IPS-20b (cell line): Measurements from ENCODE around the gene CXorf58.
"Not testable (repeated sequence)": the region's sequence is repeated elsewhere in the genome, so short reads cannot be mapped to it uniquely, and the experiment has no call there.

Source experiments
- H3K27ac ChIP-seq: one replicate; pipeline ENCODE4 v1.5.1; 2013; ENCODE audit warnings: low read length
- H3K27me3 ChIP-seq: 2 replicates; pipeline ENCODE4 v1.6.1; 2013; ENCODE audit warnings: mild to moderate bottlenecking, low read length, inconsistent platforms; ENCODE audit not compliant: insufficient read depth
- H3K36me3 ChIP-seq: 2 replicates; pipeline ENCODE4 v1.6.1; 2013; ENCODE audit warnings: low read depth, mild to moderate bottlenecking, inconsistent platforms, low read length, moderate library complexity; ENCODE audit not compliant: insufficient read depth
- H3K4me1 ChIP-seq: 2 replicates; pipeline ENCODE4 v1.6.1; 2013; ENCODE audit warnings: mild to moderate bottlenecking, control low read depth, inconsistent platforms, low read length, moderate library complexity; ENCODE audit not compliant: insufficient read depth
- H3K4me3 ChIP-seq: 2 replicates; pipeline ENCODE4 v1.5.1; 2013; ENCODE audit warnings: mild to moderate bottlenecking, low read length, inconsistent platforms
- H3K9ac ChIP-seq: 2 replicates; pipeline ENCODE4 v1.6.1; 2013; ENCODE audit warnings: low read depth, mild to moderate bottlenecking, inconsistent platforms, low read length, moderate library complexity
- H3K9me3 ChIP-seq: 2 replicates; pipeline ENCODE4 v1.6.1; 2013; ENCODE audit warnings: mild to moderate bottlenecking, low read depth, low read length, inconsistent platforms; ENCODE audit not compliant: insufficient read depth

The CXorf58 gene, protein sequence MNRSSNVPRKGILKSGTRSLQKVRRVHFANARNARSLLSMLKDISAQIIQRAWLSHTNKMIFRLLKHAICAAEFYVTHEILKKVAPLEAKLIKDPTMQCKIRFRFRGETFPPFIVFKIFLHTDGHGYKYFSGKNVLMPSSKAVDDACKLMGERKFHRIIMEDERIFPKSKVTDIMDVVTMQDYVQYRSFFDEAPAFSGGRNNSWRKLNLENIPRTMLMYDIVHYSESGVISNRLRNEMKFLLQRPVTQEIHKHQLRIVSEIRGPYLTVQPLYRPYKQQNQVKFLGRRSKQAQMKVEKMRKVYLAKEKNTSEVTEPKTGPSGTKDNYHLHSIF

GRCh38 chrX:23907498-23908218, at the start of gene CXorf58, which contains the start of gene APOO:
TSS of gene CXorf58 (plus strand) at chrX:23908006. CDS start at chrX:23910303, 2,297 bp downstream.
TSS of gene APOO (minus strand) at chrX:23907938. CDS start at chrX:23907702, 236 bp downstream.
- Histone ChIP-seq H3K4me1 (no peaks in the 10 kb centered on the region), H3K9me3 (no peaks in the 10 kb centered on the region), H3K27ac (peak within 1 kb of the TSS; percentile 83), H3K9ac (peak within 1 kb of the TSS; percentile 84), H3K4me3 (peak within 1 kb of the TSS; percentile 77), H3K27me3 (no peaks in the 10 kb centered on the region), H3K36me3 (no peaks in the 10 kb centered on the region)

DNA sequence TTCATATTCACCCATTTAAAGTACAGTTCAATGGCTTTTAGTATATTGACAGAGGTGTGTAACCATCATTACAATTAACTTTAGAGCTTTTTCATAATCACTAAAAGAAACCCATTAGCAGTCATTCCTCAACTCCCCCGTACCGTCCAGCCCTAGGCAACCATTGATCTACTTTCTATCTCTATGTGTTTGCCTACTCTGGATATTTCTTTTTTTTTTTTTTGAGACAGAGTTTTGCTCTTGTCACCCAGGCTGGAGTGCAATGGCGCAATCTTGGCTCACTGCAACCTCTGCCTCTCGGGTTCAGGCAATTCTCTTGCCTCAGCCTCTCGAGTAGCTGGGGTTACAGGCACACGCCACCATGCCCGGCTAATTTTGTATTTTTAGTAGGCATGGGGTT, 48.6 kb upstream of the CXorf58 start:
- H3K27me3 ChIP-seq, H3K4me1 ChIP-seq, H3K9me3 ChIP-seq, H3K4me3 ChIP-seq, H3K9ac ChIP-seq, H3K36me3 ChIP-seq, H3K27ac ChIP-seq: not testable (repeated sequence)

GRCh38 chrX:23861215-23861896, 46.5 kb upstream of the CXorf58 start:
- no peaks in the 10 kb centered on the region for H3K4me1 ChIP-seq
- no peaks in the 10 kb centered on the region for H3K9me3 ChIP-seq
- H3K4me3 ChIP-seq = no peak overlapping the region
- no peaks in the 10 kb centered on the region for H3K27me3 ChIP-seq
- no peak overlapping the region for H3K9ac ChIP-seq
- H3K36me3 ChIP-seq = 0 out of 2 replicates have a peak, but pooled peaks cover 5% of the 10 kb centered on the region
- no peak overlapping the region for H3K27ac ChIP-seq

DNA sequence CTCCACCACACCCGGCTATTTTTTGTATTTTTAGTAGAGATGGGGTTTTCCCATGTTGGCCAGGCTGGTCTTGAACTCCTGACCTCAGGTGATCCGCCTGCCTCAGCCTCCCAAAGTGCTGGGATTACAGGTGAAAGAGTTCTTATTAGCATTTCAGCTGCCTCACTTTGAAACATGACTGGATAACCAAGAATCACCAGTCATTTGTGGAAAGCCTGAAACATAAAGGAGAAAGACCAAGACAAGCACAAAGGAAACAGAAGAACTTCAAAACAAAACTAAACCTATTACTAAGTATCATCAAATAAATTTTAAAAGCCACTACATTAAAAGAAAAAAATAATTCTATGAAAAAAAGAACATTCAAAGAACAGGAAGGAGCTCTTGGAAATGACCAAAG, 45.9 kb upstream of the CXorf58 start:
- H3K27me3 ChIP-seq, H3K9ac ChIP-seq, H3K4me3 ChIP-seq: not testable (repeated sequence)

DNA sequence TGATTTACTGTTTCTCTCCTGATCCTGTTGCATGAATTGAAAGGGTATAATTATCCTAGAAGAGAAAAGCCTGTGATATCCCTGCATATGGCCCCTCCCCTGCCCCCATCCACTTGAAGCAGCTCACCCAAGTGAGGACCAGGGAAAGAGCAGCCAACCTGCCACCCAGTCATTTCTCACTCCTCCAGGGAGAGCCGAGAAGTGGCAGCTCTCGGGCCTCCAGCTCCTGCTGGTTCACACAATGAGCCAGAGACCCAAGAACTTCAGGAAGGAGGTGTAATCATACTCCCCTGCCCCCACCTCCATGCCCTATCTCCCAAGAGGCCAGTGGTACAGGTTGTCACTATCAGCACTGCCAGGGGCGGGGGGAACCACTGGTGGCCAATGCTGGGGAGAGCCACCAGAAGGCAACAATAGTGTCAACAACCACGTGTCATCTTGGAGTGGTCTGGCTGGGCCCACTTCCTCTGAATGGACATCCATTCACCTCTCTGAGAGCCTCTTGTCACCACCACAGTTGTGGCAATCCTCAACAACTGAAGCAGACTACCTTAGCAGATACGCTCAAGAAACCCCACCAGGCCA, 43.0 kb upstream of the CXorf58 start:
- Histone ChIP-seq H3K36me3 (no peaks in the 10 kb centered on the region), H3K4me3 (no peak overlapping the region), H3K9me3 (no peaks in the 10 kb centered on the region), H3K4me1 (no peaks in the 10 kb centered on the region), H3K9ac (no peak overlapping the region), H3K27ac (no peak overlapping the region), H3K27me3 (no peaks in the 10 kb centered on the region)

More for the DNA sequence above, 45.9 kb upstream of the CXorf58 start:
- not testable (repeated sequence) for H3K9me3 ChIP-seq, H3K36me3 ChIP-seq, H3K27ac ChIP-seq, H3K4me1 ChIP-seq

DNA sequence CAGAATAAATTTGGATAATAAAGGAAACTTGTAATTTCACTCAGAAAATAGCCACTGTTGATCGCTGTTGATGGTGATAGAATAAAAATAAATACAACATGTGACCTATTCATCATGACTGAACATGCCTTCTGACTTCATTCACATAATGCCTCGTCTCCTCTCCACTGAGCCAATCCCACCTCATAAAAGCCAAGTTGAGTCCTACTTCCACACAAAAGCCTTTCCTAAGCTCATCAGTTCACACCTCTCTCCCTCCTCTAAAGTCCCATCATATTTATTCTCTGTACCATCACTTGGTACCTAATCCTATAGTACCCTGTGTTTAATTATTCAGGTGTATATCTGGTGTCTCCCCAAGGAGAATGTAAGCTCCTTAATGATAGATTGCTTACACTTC, 37.8 kb upstream of the CXorf58 start:
- no peak overlapping the region for H3K4me3 ChIP-seq
- H3K27ac ChIP-seq = no peak overlapping the region
- H3K4me1 ChIP-seq = no peaks in the 10 kb centered on the region
- no peaks in the 10 kb centered on the region for H3K27me3 ChIP-seq
- no peak overlapping the region for H3K9ac ChIP-seq
- H3K9me3 ChIP-seq = no peaks in the 10 kb centered on the region
- H3K36me3 ChIP-seq = no peaks in the 10 kb centered on the region; the same call in 1 of the 2 replicates

- H3K36me3 ChIP-seq = no peaks in the 10 kb centered on the region; the same call in 1 of the 2 replicates
- no peaks in the 10 kb centered on the region for H3K27me3 ChIP-seq
- no peak overlapping the region for H3K9ac ChIP-seq
- no peak overlapping the region for H3K4me3 ChIP-seq
- no peaks in the 10 kb centered on the region for H3K4me1 ChIP-seq
- no peaks in the 10 kb centered on the region for H3K9me3 ChIP-seq
- H3K27ac ChIP-seq = no peak overlapping the region
Observed at GRCh38 chrX:23871905-23872546, 35.8 kb upstream of the CXorf58 start.

DNA sequence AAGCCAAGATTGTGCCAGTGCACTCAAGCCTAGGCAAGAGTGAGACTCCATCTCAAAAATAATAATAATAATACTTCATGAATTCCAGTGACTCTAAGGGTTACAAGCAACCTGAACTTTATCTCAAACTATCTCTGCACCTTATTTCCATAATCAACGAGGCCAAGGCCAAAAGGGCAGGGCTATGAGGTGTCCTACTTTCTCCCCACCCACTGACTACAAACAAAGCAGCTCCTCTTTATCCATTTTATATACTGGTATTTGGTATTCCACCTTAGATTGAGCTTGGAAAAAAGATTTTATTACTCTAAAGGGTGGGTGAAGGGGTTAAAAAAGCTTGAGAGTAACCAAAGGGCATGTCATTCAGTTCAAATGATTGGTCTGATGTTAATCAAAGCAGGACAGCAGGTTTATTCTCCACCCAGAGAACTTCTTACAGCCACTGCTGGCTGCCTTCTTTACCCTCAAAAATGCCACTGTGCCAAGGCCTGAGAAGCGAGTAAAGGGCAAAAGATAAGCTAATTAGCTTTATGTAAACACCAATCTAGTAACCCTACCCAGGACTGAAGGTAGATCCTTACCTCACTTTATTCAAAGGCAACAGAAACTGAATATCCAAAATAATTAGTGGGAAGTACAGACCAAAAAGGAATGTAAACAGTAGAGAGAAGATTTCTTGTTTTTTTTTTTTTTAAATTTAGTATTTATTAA, 28.3 kb upstream of the CXorf58 start:
- H3K4me3 ChIP-seq = no peak overlapping the region
- no peaks in the 10 kb centered on the region; the same call in 1 of the 2 replicates for H3K4me1 ChIP-seq
- H3K27ac ChIP-seq = no peak overlapping the region
- no peak overlapping the region for H3K9ac ChIP-seq
- H3K36me3 ChIP-seq = 0 out of 2 replicates have a peak, but pooled peaks cover 8% of the 10 kb centered on the region
- H3K27me3 ChIP-seq = no peaks in the 10 kb centered on the region
- no peaks in the 10 kb centered on the region for H3K9me3 ChIP-seq

GRCh38 chrX:23883737-23884354, 24.0 kb upstream of the CXorf58 start:
- H3K27me3 ChIP-seq = no peaks in the 10 kb centered on the region
- peak overlapping the region; percentile 34; the same call in 1 of the 2 replicates for H3K9ac ChIP-seq
- no peak overlapping the region for H3K27ac ChIP-seq
- no peaks in the 10 kb centered on the region; the same call in 1 of the 2 replicates for H3K4me1 ChIP-seq
- no peaks in the 10 kb centered on the region for H3K36me3 ChIP-seq
- no peaks in the 10 kb centered on the region for H3K9me3 ChIP-seq
- no peak overlapping the region for H3K4me3 ChIP-seq

- Histone ChIP-seq H3K27ac (no peak overlapping the region), H3K4me1 (no peaks in the 10 kb centered on the region; the same call in 1 of the 2 replicates)
Observed at GRCh38 chrX:23884427-23885024, 23.3 kb upstream of the CXorf58 start.

More at GRCh38 chrX:23884427-23885024, 23.3 kb upstream of the CXorf58 start:
- Histone ChIP-seq H3K4me3 (no peak overlapping the region), H3K27me3 (no peaks in the 10 kb centered on the region), H3K36me3 (no peaks in the 10 kb centered on the region), H3K9me3 (no peaks in the 10 kb centered on the region), H3K9ac (no peak overlapping the region)
